Activated CD8-positive, alpha-beta memory T cell treated with anti-CD3 and anti-CD28 coated beads, Interleukin-2, amount 50 U/mL, for 4 hours (primary cell): ENCODE measurements around the gene ATE1.

Experiments
- DNase-seq: peaks from one replicate; pipeline ENCODE4 v3.0.0-alpha.2; 2020

Gene ATE1

GRCh38 chr10:121864653-121865052, 63.2 kb downstream of the ATE1 start:
- no peak for DNase-seq

DNA sequence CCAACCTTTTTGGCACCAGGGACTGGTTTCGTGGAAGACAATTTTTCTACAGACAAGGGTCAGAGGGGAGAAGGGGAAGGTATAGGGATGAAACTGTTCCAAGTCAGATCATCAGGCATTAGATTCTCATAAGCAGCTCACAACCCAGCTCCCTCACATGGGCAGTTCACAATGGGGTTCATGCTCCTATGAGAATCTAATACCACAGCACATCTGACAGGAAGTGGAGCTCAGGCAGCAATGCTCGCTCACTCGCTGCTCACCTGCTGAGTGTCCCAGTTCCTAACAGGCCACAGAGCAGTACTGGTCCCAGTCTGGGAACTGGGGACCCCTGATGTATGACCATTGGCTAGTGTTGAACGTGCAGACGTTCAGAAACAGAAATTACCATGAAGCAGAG, 63.7 kb downstream of the ATE1 start:
- no peak for DNase-seq

- no peak for DNase-seq
Measured at GRCh38 chr10:121862649-121863048, 65.2 kb downstream of the ATE1 start.

- no peak for DNase-seq
Measured at GRCh38 chr10:121862042-121862441, 65.8 kb downstream of the ATE1 start.

GRCh38 chr10:121860810-121861209, 67.0 kb downstream of the ATE1 start:
- no peak for DNase-seq

- no peak for DNase-seq
Measured at GRCh38 chr10:121854809-121855445, 72.9 kb downstream of the ATE1 start.

- no peak for DNase-seq
Measured at GRCh38 chr10:121853950-121854349, 73.9 kb downstream of the ATE1 start.

- DNase-seq = no peak
Measured at GRCh38 chr10:121851786-121852185, 76.0 kb downstream of the ATE1 start.

GRCh38 chr10:121848082-121848481, 79.7 kb downstream of the ATE1 start:
- DNase-seq = no peak

DNA sequence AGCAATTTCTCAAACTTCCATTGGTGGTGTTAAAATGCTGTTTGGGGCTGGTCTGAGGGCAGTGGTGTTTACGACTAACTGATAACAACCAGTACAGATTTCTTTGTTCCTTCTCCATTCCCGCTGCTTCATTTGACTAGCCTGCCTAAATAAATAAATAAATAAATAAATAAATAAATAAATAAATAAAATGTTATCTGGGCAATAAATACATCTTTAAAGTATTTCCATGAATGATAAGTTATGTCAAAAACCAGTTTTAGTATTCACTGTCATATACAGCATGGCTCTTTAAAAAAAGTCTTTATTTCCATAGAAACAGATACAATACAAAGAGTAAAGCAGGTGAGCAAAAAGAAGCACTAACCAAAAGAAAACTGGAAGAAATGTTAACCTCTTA, 81.3 kb downstream of the ATE1 start:
- DNase-seq = no peak

GRCh38 chr10:121845044-121845784, 82.6 kb downstream of the ATE1 start:
- no peak for DNase-seq

DNA sequence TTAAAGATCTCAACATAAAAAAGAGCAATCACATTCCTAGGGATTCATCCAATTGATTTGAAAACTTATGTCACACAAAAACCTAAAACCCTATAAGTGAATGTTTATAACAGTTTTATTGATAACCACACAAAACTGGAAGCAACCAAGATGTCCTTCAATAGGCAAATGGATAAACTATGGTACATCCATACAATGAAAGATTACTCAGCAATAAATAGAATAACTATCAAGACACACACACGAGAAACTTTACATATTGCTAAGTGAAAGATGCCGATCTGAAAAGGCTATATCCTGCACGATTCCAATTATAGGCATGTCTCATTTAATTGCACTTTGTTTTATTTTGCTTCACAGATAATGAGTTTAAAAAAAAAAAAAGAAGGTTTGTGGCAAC, 83.3 kb downstream of the ATE1 start:
- no peak for DNase-seq

DNA sequence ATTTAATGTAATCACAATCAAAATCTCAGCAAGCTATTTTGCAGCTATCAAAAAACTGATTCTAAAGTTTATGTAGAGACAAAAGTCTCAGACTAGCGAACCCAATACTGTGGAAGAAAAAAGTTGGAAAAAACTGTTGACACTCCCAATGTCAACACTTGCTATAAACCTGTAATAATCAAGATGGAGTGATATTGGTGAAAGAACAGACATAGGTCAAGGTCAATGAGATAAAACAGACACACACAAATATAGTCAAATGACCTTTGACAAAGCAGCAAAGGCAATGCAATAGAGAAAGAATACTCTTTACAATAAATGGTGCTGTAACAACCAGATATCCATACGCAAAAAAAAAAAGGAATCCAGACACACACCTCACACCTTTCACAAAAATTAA, 84.5 kb downstream of the ATE1 start:
- DNase-seq = no peak

GRCh38 chr10:121841862-121842261, 86.0 kb downstream of the ATE1 start:
- no peak for DNase-seq

GRCh38 chr10:121838931-121839330, 88.9 kb downstream of the ATE1 start:
- DNase-seq = no peak

DNA sequence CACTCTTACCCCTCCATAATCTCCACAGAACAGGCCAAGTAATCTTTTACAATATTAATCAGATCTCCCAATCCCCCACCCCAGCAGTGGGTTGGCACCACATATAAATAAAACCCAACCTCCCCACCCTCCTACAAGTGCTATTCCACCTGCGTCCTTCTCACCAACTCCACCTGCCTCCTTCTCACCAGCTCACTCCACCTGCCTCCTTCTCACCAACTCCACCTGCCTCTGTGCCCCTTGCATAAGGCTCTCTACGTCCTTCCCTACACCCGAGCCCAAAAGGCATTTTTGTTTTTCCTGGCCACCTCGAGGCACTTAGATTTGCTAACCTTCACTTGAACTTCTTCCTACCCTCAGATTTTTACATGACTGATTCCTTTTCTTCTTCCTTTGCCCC, 89.7 kb downstream of the ATE1 start:
- DNase-seq = no peak

- no peak for DNase-seq
Measured at GRCh38 chr10:121836171-121836570, 91.7 kb downstream of the ATE1 start.

DNA sequence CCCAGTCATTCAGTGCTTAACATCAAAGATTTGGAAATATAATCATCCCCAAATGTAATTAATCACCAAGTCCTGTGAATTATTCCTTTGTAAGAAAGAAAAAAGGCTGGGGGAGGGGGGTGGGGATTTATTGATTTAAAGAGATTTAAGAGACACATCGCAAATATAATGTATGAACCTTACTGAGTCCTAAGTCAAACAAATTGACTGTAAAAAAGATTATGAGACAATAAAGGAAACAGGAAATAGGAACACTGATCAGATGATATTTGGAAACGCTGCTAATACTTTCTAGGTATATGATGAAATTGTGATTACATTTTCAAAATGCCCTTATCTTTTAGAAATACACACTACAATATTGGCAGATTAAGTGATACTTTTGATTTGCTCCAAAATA, 92.5 kb downstream of the ATE1 start:
- no peak for DNase-seq

- DNase-seq = no peak
Measured at GRCh38 chr10:121834757-121835156, 93.1 kb downstream of the ATE1 start.

DNA sequence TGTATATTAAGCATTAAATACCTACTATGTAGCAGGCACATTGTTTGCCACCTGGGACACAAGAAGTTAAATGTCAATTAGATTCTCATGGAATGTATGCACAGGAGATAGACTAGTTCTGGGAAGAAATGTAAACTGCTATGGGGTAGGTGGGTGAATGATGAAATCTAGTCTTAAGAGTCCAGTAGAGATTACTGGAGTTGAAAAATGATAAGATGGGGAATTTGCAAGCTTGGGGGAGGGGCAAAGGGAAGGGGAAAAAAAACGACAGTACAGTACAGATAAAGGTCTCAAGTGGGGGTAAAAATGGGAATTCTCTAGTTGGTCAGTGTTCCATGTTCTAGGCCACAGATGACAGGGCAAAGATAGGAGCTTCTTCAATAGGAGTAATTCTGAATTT, 94.4 kb downstream of the ATE1 start:
- no peak for DNase-seq

- DNase-seq = no peak
Measured at GRCh38 chr10:121832647-121833046, 95.2 kb downstream of the ATE1 start.

DNA sequence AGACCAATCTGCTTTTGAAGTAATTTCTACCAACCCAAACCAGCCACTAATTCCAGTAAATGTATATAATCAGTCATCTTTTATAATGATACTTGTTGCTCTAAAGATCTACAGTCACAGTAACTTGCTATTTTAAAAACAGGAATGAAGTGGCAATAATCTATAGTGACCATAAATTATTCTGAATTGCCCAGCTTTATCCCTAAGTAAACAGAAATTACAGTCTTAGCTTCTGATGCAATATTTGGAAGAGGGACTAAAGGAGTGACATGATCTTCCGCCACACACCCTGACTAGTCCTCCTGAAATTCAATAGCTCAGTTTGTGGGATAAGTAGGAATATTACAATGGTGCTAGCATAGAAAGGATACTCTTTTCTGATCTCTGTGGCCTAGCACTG, 96.1 kb downstream of the ATE1 start:
- no peak for DNase-seq

- no peak for DNase-seq
Measured at GRCh38 chr10:121831237-121831636, 96.6 kb downstream of the ATE1 start.

- no peak for DNase-seq
Measured at GRCh38 chr10:121830101-121830500, 97.7 kb downstream of the ATE1 start.

DNA sequence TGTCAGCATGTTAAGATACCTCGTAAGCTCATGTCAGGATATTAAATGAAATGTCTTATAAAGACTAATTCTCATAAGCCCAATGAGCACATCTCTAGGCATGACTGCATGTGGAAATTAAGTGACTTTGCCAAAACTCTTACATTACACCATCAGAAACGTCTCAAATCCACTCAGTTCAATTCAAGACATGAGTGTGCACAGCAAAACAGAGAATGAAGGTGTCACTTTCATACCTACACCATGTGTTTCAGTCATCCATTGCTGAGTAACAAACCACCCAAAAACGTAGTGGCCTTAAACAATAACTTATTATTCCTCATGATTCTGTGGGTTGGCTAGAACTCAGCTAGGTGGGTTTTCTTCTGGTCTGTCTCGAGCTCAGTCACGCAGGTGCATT, 99.8 kb downstream of the ATE1 start:
- no peak for DNase-seq
